HG03095 (cell line): ENCODE data around the gene STX18.
"Not testable (repeated sequence)": the region's sequence is repeated elsewhere in the genome, so short reads cannot be mapped to it uniquely, and the experiment has no call there.

Experiments used
- ATAC-seq: cut with Tn5 transposase; IDR thresholded peaks from one replicate; pipeline ENCODE4 v1.9.1; 2021; ENCODE audit warnings: moderate library complexity; ENCODE audit not compliant: unreplicated experiment

The STX18 gene

DNA sequence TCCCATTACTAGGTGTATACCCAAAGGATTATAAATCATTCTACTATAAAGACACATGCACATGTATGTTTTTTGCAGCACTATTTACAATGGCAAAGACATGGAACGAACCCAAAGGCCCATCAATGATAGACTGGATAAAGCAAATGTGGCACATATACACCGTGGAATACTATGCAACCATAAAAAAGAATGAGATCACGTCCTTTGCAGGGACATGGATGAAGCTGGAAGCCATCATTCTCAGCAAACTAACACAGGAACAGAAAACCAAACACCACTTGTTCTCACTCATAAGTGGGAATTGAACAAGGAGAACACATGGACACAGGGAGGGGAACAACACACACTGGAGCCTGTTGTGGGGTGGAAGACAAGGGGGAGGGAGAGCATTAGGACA, 31.2 kb downstream of the STX18 start:
- not testable (repeated sequence) for ATAC-seq

DNA sequence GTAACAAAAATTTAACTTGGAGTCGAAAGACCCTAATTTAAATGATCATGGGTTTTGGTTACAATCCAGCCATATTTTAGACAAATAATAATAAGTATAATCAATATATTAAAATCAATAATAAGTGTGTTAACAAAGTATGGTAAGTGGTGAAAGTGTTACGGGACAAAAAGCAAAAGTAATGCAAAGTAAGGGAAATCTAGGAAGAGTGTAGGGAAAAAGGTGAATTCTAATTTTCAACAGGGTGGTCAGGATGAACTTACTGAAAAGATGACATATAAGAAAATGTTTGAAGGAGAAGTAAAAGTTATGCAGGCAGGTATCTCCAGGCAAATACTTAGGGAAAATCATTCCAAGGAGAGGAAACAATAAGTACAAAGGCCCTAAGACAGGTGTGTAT, 32.3 kb downstream of the STX18 start:
- ATAC-seq, result no peak

DNA sequence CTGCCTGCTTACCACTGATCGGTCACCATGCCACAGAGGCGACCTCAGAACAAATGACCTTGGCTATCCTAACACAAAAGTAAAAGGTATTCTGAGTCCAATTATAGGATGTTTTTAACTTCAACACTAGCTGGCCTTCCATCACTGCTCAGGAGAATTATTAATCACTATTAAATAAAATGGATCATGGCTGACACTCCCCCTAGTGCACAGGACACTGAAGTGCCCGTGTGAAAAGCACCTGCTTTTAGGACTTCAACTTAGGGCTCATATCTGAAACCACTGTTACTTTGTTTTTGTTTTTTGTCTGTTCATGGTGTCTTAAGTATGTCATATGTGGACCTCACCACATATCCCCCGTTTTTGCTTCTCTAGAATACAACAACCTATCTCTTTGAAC, 33.9 kb downstream of the STX18 start:
- ATAC-seq, result no peak

DNA sequence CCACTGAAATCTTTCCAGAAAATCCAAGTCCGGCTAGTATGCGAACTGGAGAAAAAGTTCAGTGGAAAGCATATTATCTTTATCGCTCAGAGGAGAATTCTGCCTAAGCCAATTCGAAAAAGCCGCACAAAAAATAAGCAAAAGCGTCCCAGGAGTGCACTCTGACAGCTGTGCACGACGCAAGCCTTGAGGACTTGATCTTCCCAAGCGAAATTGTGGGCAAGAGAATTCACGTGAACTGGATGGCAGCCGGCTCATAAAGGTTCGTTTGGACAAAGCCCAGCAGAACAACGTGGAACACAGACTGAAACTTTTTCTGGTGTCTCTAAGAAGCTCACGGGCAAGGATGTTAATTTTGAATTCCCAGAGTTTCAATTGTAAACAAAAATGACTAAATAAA, 34.4 kb downstream of the STX18 start:
- no peak for ATAC-seq

DNA sequence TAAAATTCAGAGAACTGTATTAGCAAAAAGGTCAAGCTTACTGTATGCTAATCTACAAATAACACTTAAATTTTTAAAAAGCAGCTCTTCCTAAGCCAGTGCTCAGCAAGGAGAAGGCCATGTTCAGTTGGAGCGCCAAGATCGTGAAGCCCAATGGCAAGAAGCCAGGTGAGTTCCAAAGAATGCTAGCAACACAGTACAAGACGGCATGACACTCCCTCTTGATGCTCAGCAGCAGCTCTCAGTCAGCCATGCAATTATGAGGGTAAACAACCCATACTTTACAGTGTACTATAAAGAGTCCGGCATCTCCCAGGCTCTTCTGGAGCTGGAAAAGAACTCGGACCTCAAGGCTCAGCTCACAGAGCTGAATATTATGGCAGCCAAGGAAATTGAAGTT, 34.9 kb downstream of the STX18 start:
- no peak for ATAC-seq

DNA sequence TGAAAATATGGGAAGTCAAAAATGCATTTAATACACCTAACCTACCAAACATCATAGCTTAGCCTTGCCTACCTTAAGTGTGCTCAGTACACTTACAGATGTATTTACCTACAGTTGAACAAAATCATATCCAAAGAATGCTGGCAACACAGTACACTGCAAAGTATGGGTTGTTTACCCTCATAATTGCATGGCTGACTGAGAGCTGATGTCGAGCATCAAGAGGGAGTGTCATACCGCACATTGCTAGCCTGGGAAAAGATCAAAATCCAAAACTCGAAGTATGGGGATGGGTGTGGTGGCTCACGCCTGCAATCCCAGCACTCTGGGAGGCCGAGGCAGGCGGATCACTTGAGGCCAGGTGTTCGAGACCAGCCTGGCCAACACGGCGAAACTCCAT, 36.6 kb downstream of the STX18 start:
- ATAC-seq, result not testable (repeated sequence)

DNA sequence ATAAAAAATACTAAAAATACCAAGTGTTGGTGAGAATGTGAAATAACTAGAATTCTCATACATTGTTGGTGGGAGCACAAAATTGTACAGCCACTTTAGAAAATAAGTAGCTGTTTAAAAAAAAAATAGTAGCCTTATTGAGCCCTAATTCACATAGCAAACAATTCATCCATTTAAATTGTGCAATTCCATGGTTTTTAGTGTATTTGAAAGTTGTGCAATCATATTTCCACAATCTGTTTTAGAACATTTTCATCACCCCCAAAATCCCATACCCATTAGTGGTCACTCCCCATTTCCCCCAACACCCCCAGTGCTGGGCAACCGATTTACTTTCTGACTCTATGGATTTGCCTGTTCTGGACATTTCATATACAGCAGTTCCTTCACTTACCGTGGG, 37.1 kb downstream of the STX18 start:
- ATAC-seq, result no peak

DNA sequence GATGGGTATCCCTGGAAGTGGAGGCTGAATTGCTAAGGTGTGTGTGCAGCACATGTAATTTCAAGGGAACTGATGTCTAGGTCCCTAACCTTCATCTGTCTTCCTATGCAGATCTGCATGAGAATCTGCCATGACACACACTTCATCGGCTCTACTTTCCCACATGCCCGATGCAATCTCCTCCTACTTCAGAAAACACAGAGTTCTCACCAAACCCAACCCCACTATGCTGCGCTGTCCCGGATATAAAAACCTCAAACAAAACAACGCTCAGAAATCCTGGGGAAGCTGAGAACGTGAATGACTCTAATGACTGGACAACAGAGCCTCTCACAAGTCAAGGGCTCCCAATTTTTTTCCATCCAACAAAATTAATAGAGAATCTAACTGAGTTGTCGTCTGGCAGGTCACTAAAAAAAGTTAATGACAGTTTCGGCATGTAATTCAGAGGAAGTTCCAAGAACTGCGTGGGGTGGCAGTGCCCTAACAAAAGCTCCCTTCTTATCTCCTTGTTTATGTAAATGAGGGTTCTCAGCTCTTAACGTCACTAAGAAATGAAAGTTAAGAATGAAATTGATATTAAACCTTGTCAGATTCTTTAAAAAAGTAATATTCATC, 39.0 kb downstream of the STX18 start:
- peak; percentile 69 for ATAC-seq

DNA sequence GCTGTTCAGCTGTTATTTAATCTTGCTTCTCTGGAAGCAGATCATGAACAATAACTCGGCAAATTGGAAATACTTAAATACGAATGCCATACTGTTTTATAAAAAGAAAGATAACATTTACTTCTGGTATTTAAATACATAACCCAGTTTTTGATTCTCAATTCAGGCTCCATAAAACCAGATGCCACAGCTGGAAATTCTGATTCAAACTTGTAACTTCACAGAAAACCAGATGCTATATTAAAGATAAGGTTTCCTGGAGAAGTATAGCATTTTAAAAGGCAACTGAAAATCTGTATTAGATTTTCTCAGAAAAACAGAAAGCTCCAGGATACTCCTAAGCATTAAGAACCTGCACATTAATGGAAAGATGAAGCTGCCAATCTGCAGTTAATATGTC, 40.2 kb downstream of the STX18 start:
- no peak for ATAC-seq

DNA sequence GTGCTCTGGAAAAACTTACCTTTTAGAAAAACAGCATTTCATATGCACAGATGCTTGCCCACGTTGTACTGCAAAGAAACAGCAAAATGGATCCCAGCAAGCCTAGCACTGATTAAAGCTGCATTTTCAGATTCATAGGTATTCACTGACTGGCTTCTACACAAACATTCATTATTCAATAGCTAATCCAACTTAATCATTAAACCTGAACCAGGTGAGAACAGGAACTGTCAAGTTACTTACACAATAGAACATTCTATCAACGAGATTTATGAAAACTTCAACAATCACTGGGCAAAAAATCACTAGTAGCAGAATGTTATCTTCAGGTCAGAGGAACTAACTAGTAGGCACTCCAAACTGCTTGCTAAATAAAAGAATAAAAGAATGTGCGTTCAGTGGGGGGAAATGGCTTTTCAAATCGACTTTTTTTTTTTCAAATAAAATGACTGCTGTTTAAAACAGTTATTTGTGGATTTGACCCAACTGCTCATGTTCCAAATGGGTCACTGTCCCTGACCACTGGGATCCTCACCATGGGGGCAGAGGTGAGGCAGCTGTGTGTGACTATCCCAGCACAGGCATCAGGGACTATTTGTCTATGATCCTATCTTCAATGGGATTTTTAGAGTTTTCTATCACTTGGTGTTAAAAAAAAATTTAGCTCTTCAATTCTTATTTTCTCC, 42.3 kb downstream of the STX18 start:
- no peak for ATAC-seq

DNA sequence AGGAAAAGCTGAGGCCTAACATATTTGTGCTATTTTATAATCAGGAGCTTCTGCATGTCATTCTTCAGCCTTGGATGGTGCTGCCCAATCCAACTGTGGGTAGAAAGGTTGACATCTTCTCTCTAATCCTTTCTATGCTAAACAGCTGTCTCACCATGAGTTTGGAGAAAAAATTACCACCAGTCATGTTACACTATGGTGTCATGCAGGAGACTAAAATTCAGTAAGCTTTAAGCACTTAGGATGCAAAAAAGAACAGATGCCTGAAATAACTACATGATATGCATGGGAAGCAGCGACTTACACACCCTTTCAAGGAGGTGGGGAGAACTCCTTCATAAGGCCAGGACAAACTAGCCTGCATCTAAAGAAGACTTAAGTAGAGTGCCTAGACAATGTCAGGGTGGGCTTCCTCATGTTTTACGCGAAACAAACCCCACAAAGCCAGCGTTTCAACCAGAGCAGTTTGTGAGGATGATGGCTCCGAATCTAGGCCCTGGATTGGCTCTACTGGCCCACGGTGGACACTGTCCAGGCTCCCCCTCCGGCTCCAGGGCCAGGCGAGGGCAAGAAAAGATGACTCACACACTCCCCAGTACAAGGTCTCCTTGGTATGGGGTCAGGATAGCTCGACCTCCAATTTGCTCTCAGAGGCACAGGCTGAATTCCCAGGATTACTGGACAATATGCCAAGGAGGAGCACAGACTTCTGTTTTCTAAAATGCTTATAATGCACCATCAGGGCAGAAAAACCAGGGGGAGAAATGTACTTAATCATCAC, 45.1 kb downstream of the STX18 start:
- no peak for ATAC-seq

DNA sequence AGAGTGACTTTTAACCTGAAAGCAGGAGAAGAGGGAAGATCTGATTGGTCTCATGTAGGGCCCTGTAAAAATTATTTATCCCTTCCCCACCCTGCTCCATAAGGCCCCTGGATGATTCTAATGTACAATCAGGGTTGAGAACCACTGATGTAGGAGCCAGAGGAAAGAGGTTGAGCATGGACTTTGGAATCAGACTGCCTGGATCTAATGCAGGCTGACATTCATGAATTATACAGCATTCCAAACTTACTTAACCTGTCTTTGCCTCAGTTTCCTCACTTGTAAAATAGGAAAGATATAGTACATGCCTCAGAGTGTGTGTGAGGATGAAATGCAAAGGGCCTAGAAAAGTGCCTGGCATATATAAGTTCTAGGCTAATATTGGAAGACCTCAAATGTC, 47.0 kb downstream of the STX18 start:
- no peak for ATAC-seq

DNA sequence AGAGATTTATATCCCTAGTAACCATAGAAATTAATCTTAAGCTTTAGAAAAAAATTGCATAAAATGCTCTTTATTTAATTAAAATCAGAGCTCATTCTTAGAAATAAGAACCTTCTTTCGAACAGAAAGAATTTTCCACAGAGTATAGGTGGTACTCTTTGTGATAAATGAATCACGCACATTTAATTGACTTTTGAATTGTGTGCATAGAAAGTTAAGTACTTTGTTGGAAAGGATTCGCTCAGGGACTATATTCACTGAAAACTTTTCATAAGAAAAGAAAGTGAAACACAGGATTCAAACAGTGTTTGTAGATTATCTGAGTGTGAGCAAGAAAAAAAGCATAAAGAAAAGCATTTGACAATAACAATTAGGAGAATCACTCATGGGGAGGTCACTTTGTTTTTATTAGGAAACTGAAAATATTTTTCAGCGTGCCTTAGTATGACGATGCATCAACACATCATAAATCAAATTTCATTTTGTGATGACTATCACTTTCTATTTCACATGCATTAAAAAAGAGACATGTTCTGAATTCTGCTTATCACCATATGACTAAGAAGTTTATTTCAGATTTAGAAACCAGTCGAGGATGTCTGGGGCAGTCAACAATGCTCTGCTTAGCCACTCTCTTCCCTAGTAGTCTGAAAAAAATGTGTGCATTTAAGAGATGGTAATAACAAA, 49.5 kb downstream of the STX18 start:
- peak; percentile 72 for ATAC-seq

DNA sequence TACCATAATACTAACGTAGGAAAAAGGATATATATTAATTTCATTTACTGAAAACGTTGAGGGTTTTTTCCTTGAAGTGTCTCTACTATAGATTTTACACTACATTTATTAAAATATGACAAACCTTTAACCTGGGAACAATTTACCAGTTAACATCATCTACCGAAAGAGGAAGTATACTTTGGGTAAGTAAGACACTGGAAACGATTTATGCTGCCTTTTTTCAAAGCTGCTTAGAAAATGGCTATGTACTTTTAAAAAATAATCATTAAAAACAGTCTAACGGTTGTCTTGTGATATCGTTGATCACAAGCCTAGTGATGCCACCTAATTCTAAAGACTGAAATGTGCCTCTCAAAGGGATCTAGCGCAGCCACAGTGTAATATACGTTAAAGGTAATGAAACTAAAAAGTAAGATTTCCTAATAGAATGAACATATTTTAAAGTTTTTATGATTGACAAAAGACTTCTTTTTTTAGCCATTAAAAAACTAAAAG, 50.4 kb downstream of the STX18 start:
- ATAC-seq, result no peak

DNA sequence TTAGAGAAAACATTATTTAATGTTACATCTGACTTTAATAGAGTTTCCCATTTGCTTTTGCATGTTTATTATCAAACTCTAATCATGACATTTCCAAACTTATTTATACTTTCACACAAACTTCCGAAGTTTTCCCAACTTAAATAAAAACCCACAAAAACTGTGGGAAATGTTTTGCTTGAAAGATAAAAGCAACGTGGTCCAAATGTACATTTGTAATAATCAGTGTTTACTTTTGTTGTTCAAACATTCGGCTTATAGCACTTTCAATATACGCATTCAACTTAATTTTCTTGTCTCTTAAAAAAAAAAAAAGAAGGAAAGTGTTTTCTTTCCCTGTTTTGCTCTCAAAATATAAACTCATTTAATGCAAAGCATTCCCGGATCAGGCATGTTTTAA, 51.0 kb downstream of the STX18 start:
- ATAC-seq, result no peak

DNA sequence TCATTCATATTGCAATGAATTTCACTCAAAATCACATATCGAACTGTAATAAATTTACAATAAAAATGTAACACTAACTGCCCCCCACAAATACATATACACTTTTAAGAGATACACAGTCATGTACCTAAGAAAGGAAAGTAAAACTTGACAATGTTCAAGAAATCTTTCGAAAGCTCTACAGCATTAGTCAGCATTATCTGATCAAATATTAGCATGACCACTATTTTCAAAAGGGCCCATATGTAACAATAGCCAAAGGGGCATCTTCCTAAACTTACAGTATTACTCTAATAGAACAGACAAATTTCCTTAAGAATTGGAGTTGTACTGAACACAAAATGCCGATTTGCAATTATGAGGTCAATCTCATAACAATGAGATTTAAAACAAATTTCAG, 51.8 kb downstream of the STX18 start:
- ATAC-seq, result no peak

DNA sequence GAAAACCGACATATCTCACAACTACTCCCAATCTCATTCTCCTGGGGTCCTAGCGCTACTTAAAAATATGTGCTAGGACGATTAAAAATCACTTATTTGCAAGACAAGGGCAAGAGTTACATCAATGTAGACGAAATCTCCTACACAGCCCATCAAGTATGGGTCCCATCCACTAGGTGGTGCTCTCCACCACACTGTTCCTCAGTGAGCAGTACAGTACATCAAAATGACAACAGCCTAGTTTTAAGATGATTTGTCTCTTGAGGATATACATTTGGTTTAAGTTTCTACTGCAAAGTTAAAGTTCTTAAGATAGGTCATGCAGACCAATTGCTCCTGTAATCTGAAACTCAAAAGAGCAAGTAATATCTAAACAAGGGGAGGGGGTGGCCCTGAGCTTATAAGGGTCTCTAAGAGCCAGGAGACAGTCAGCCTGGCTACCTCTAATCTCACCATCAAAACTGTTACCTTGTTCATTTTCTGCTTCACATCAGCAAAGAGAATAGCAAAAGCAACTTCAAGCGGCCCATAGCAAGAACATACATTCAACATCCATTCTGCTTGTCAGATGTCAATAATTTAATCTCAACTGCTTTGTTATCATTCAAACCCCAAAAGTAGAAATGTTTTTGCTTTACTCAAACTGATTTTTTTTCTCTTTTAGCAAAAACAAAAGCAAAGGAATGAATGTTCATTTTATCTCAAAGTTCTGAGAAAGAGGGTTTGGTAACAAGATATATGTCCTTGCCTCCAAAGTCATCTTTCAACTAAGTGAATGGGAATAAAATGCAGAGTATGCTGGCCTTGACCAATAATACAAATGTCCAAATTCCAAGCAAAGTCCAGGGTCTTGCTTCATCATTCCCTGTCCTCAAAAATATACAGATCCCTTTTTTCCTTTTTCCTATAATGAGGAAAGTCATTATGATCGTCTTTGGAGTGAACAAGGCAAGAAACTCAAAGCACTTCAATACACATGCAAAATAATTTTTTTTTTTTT, 53.1 kb downstream of the STX18 start:
- ATAC-seq, result peak; percentile 67

DNA sequence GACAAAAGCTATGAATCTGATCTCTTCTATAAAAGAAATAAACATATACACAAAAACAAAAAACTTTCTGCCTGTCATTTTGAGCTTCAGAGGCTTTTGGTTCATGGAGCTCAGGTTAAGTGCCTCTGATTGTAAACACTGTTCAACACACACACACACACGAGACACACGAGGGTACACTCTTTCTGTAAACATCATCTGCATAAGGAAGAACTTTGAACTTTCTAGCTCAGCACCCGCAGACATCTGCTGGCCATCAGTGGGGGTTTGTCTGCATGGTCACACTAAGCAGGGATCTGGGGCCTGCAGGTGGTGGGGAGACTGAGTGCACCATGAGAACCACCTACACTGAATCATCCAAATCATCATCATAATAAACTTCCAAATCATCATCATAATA, 54.9 kb downstream of the STX18 start:
- no peak for ATAC-seq

DNA sequence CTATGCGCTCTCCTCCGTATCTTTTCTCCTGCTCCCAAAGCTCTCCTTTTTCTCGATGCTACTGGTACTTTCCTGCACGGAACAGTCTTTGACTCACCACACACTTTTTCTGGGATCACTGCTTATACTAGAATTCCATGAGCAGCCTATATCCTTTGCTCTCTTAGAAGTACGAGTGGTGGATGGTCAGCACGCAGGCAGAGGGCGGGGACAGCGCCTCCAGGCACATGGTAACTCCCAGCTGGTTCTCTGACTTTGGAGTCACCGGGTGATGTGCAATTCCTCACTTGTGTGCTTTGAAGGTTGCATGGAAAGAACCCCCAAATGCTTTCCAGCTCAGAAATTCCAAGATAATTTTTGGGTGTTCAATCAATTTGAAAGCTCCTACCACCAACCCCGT, 56.0 kb downstream of the STX18 start:
- no peak for ATAC-seq

DNA sequence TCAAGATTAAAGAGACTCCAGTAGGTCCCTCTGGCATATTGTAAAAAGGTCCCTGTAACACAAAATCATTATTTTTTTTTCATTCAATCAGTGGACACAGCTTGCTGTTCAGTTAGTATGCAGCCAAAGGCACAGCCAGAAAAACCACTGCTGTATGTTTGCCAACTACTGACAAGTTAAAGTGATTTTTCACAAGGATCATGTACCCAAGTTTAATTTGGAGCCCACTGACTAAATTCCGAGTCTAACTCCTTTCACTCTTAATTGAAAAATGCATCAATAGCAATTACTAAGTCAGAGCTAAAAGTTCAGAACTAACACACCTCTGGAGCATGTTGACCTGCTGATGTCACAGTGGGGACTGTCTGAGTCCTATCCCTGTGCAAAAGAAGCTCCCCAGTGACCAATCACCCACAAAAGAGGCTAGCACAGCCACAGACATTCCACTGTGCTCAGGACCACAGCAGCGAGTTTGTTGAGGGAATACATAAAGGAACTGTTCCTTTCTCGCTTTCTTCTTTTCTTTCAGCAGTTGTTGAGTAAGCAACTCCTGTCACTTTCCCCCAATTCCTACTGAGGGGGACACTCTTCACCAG, 60.4 kb downstream of the STX18 start:
- no peak for ATAC-seq
